Stimulated activated naive CD8-positive, alpha-beta T cell treated with anti-CD3 and anti-CD28 coated beads, Interleukin-15, amount 100 ng/mL, for 72 hours (primary cell): ENCODE results near the gene USP11.

ENCODE experiments used
- ATAC-seq: fragments of 150-1000 bp; cut with Tn5 transposase; 2 replicates; pipeline ENCODE4 v1.10.0; 2021; ENCODE audit warnings: mild to moderate bottlenecking, moderate library complexity
- DNase-seq, 2 donors: peaks; one replicate each; pipeline ENCODE4 v3.0.0; 2021 to 2022
- H3K27ac Mint-ChIP-seq, 2 donors: one replicate each; pipeline ENCODE4 v1.8.0; 2022; ENCODE audit warnings: mild to moderate bottlenecking in 2 of 2, mixed read lengths in 2 of 2, moderate library complexity in 2 of 2
- H3K27me3 Mint-ChIP-seq: one replicate; pipeline ENCODE4 v1.8.0; 2022; ENCODE audit warnings: mixed read lengths
- H3K4me1 Mint-ChIP-seq: one replicate; pipeline ENCODE4 v1.8.0; 2022; ENCODE audit warnings: mild to moderate bottlenecking, mixed read lengths
- H3K4me3 Mint-ChIP-seq, 2 donors: one replicate each; pipeline ENCODE4 v1.8.0; 2022; ENCODE audit warnings: mild to moderate bottlenecking in 2 of 2, mixed read lengths in 2 of 2, moderate library complexity in 1 of 2
- H3K9me3 Mint-ChIP-seq, 2 donors: one replicate each; pipeline ENCODE4 v1.8.0; 2022; ENCODE audit warnings: mixed read lengths in 2 of 2

USP11 gene

GRCh38 chrX:47216393-47216925 lies 16.4 kb upstream of the USP11 start:
- DNase-seq (no peak), ATAC-seq (no peak)
- H3K9me3 Mint-ChIP-seq: no peaks in the 10 kb centered on the region
- H3K27ac Mint-ChIP-seq: peak overlapping the region in 1 of 2 donors; percentile 91
- H3K4me1 Mint-ChIP-seq: peaks cover 39% of the 10 kb centered on the region
- H3K27me3 Mint-ChIP-seq: no peaks in the 10 kb centered on the region
- peak overlapping the region in 1 of 2 donors; percentile 92 for H3K4me3 Mint-ChIP-seq

GRCh38 chrX:47217121-47217851 lies 15.5 kb upstream of the USP11 start:
- H3K4me3 Mint-ChIP-seq: peak overlapping the region; percentile 92 to 93
- peaks cover 47% of the 10 kb centered on the region for H3K4me1 Mint-ChIP-seq
- no peaks in the 10 kb centered on the region for H3K9me3 Mint-ChIP-seq
- DNase-seq (peak in 1 of 2 donors; percentile 10), ATAC-seq (no peak)
- H3K27ac Mint-ChIP-seq: peak overlapping the region; percentile 91 to 98
- no peaks in the 10 kb centered on the region for H3K27me3 Mint-ChIP-seq

GRCh38 chrX:47217852-47218279 lies 14.9 kb upstream of the USP11 start:
- H3K4me1 Mint-ChIP-seq: peaks cover 50% of the 10 kb centered on the region
- peak overlapping the region; percentile 99 to 100 for H3K27ac Mint-ChIP-seq
- H3K4me3 Mint-ChIP-seq: peak overlapping the region; percentile 92 to 93
- no peaks in the 10 kb centered on the region for H3K27me3 Mint-ChIP-seq
- H3K9me3 Mint-ChIP-seq: no peaks in the 10 kb centered on the region
- peak; percentile 91 to 97 for DNase-seq
- peak; percentile 90 for ATAC-seq

- peak within 1 kb of the TSS; percentile 93 to 94 for H3K4me3 Mint-ChIP-seq
- no peaks in the 10 kb centered on the region for H3K9me3 Mint-ChIP-seq
- peak; percentile 71 to 79 for DNase-seq
- H3K27ac Mint-ChIP-seq: peak within 1 kb of the TSS; percentile 99 to 100
- H3K27me3 Mint-ChIP-seq: no peaks in the 10 kb centered on the region
- peak; percentile 62 for ATAC-seq
- peaks cover 50% of the 10 kb centered on the region for H3K4me1 Mint-ChIP-seq
Observed at GRCh38 chrX:47218280-47218919, 14.4 kb upstream of the USP11 start, which contains the start of gene CDK16. Gene CDK16, plus strand, starts transcription at chrX:47218681. Its CDS starts 4,877 bp downstream, at chrX:47223558.

GRCh38 chrX:47218920-47219815 lies 13.6 kb upstream of the USP11 start:
- Mint-ChIP-seq H3K9me3 (no peaks in the 10 kb centered on the region), H3K27me3 (no peaks in the 10 kb centered on the region), H3K4me1 (peaks cover 55% of the 10 kb centered on the region)

GRCh38 chrX:47221756-47222155 lies 11.1 kb upstream of the USP11 start:
- ATAC-seq (no peak), DNase-seq (no peak)
- H3K27me3 Mint-ChIP-seq: no peaks in the 10 kb centered on the region
- H3K4me1 Mint-ChIP-seq: peaks cover 46% of the 10 kb centered on the region
- H3K9me3 Mint-ChIP-seq: no peaks in the 10 kb centered on the region
- no peak overlapping the region for H3K4me3 Mint-ChIP-seq
- peak overlapping the region in 1 of 2 donors; percentile 91 for H3K27ac Mint-ChIP-seq

More at GRCh38 chrX:47218920-47219815, 13.6 kb upstream of the USP11 start:
- DNase-seq (peak; percentile 27 to 50), ATAC-seq (no peak)
- Mint-ChIP-seq H3K4me3 (peak overlapping the region; percentile 93 to 94), H3K27ac (peak overlapping the region; percentile 94 to 97)

GRCh38 chrX:47222751-47223350 lies 10.0 kb upstream of the USP11 start:
- H3K27ac Mint-ChIP-seq: no peak overlapping the region
- peaks cover 38% of the 10 kb centered on the region for H3K4me1 Mint-ChIP-seq
- no peak for ATAC-seq
- no peaks in the 10 kb centered on the region for H3K9me3 Mint-ChIP-seq
- H3K27me3 Mint-ChIP-seq: no peaks in the 10 kb centered on the region
- H3K4me3 Mint-ChIP-seq: no peak overlapping the region
- DNase-seq: no peak

- H3K27me3 Mint-ChIP-seq: no peaks in the 10 kb centered on the region
- no peak for ATAC-seq
- H3K4me1 Mint-ChIP-seq: peaks cover 38% of the 10 kb centered on the region
- DNase-seq: no peak
- no peak overlapping the region for H3K4me3 Mint-ChIP-seq
- no peaks in the 10 kb centered on the region for H3K9me3 Mint-ChIP-seq
- H3K27ac Mint-ChIP-seq: peak overlapping the region; percentile 59 to 87
Observed at GRCh38 chrX:47223476-47224250, 9.1 kb upstream of the USP11 start.

- Mint-ChIP-seq H3K27ac (no peak overlapping the region), H3K9me3 (no peaks in the 10 kb centered on the region), H3K4me3 (no peak overlapping the region), H3K27me3 (no peaks in the 10 kb centered on the region), H3K4me1 (peaks cover 34% of the 10 kb centered on the region)
- ATAC-seq (no peak), DNase-seq (no peak)
Observed at GRCh38 chrX:47224266-47224895, 8.4 kb upstream of the USP11 start.

GRCh38 chrX:47224896-47225290 lies 7.9 kb upstream of the USP11 start:
- Mint-ChIP-seq H3K4me1 (peaks cover 29% of the 10 kb centered on the region), H3K4me3 (no peak overlapping the region), H3K27ac (no peak overlapping the region), H3K9me3 (no peaks in the 10 kb centered on the region), H3K27me3 (no peaks in the 10 kb centered on the region)
- DNase-seq: no peak
- ATAC-seq: no peak

GRCh38 chrX:47226071-47226470 lies 6.7 kb upstream of the USP11 start:
- no peaks in the 10 kb centered on the region for H3K27me3 Mint-ChIP-seq
- no peak overlapping the region for H3K4me3 Mint-ChIP-seq
- H3K9me3 Mint-ChIP-seq: no peaks in the 10 kb centered on the region
- H3K27ac Mint-ChIP-seq: no peak overlapping the region
- DNase-seq: no peak
- ATAC-seq: no peak
- H3K4me1 Mint-ChIP-seq: peaks cover 22% of the 10 kb centered on the region

- Mint-ChIP-seq H3K4me1 (peaks cover 26% of the 10 kb centered on the region), H3K27ac (no peak overlapping the region), H3K4me3 (no peak overlapping the region), H3K27me3 (no peaks in the 10 kb centered on the region), H3K9me3 (no peaks in the 10 kb centered on the region)
- no peak for DNase-seq
- ATAC-seq: no peak
Observed at GRCh38 chrX:47226531-47227333, 6.1 kb upstream of the USP11 start.

- Mint-ChIP-seq H3K4me3 (no peak overlapping the region), H3K27ac (no peak overlapping the region), H3K27me3 (no peaks in the 10 kb centered on the region), H3K4me1 (peaks cover 22% of the 10 kb centered on the region), H3K9me3 (no peaks in the 10 kb centered on the region)
- ATAC-seq: no peak
- no peak for DNase-seq
Observed at GRCh38 chrX:47227334-47227583, 5.5 kb upstream of the USP11 start.
